ENCODE data around the gene PIGR. TPM values are rescaled to one million over a fixed set of nuclear protein-coding genes. Genes with fewer than 3 reads are reported as not detected.

The PIGR gene
- total and polyA plus RNA-seq, 2 donors (not counting 3 experiments of a cell fraction or from before 2014, with no cell fraction given): not detected

DNA sequence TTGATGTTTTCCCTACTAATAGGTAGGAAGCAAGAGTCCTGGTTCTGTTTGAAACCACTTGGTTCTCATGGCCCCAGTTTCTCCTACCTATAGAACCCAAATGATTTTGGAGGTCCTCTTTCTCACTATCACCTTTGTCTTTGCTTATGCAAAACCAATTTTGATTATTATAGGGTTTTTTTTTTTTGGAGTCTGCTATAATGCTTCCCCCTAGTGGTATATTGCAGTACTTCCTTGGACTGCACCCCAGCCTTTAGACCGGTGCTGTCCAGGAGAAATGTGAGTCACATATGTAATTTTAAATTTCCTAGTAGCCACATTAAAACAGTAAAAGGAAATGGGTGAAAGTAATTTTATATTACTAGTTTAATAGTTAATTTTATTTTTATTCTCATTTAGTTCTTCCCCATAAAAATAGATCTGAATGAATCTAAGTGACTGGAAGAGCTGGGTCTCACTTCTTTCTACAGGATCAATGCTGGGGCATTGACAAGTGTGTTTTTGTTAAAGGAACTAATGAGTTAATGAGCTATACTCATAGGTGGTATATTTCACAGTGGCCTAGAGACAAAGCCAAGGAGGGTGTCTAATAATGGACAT, 35.1 kb downstream of the PIGR start:
- no peaks in the 10 kb centered on the region for H3K79me2 ChIP-seq (ENCODE audit: control insufficient read depth, insufficient read depth, low read length)
- no peaks in the 10 kb centered on the region for H3K4me1 ChIP-seq (ENCODE audit: control insufficient read depth, extremely low read depth, insufficient read depth, low read length)
- H3K27ac ChIP-seq (ENCODE audit: insufficient read depth, low read depth, low read length): no peak overlapping the region
- no peak overlapping the region for H2AFZ ChIP-seq (ENCODE audit: low read depth, low read length)
- H3K4me3 ChIP-seq (replicated peaks in 1 of 3; ENCODE audit: insufficient read depth in 1 of 3, low read depth in 1 of 3, low read length in 3 of 3): no peak overlapping the region
- intact Hi-C loops (cut with micrococcal nuclease): loop anchor here (1.0 to 10.0 kb wide), 3 partner anchors 113 to 416 kb away; no protein-coding TSS in a partner anchor
- no peak overlapping the region for H3K4me2 ChIP-seq (ENCODE audit: insufficient read depth, low read length)
- POLR2A ChIA-PET: no interaction called here
- DNase-seq (ENCODE audit: low read depth, low spot score): peak; percentile 59
- dilution Hi-C loops (cut with MboI; ENCODE audit: extremely low pct_ligation_motif_present, low sequenced_read_pairs): no loop called here
- no peaks in the 10 kb centered on the region for H4K20me1 ChIP-seq (replicated peaks; ENCODE audit: control insufficient read depth, extremely low read depth, insufficient read depth, low read length)
- TF ChIP-seq, protein P1, sequence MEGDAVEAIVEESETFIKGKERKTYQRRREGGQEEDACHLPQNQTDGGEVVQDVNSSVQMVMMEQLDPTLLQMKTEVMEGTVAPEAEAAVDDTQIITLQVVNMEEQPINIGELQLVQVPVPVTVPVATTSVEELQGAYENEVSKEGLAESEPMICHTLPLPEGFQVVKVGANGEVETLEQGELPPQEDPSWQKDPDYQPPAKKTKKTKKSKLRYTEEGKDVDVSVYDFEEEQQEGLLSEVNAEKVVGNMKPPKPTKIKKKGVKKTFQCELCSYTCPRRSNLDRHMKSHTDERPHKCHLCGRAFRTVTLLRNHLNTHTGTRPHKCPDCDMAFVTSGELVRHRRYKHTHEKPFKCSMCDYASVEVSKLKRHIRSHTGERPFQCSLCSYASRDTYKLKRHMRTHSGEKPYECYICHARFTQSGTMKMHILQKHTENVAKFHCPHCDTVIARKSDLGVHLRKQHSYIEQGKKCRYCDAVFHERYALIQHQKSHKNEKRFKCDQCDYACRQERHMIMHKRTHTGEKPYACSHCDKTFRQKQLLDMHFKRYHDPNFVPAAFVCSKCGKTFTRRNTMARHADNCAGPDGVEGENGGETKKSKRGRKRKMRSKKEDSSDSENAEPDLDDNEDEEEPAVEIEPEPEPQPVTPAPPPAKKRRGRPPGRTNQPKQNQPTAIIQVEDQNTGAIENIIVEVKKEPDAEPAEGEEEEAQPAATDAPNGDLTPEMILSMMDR (IDR thresholded peaks at IDR 0.05; ENCODE audit: extremely low read depth in 1 of 2, insufficient read depth in 1 of 2, low read depth in 1 of 2, low read length in 2 of 2): peak; percentile 56 to 64
- TF ChIP-seq GATA2 (IDR thresholded peaks at IDR 0.05; ENCODE audit: insufficient read depth, insufficient read length, low read depth, low read length): no peak
- peaks cover 35 to 36% of the 10 kb centered on the region in 2 experiments for H3K27me3 ChIP-seq (ENCODE audit: control insufficient read depth in 2 of 2, insufficient read depth in 2 of 2, low read length in 2 of 2)
- no peaks in the 10 kb centered on the region for H3K9me1 ChIP-seq (replicated peaks; ENCODE audit: control insufficient read depth, extremely low read depth, insufficient read depth, low read length)
- no peaks in the 10 kb centered on the region for H3K36me3 ChIP-seq (ENCODE audit: control insufficient read depth in 2 of 2, extremely low read depth in 1 of 2, insufficient read depth in 2 of 2, low read length in 2 of 2)
- peak; percentile 55 for FAIRE-seq
- BruUV-seq (replicated peaks): no TSS peak
- no peak overlapping the region for H3K9ac ChIP-seq (replicated peaks; ENCODE audit: extremely low read depth, insufficient read depth, low read length)
- H3K9me3 ChIP-seq (replicated peaks; ENCODE audit: control insufficient read depth, insufficient read depth, low read length): no peaks in the 10 kb centered on the region
- CTCF ChIA-PET: interaction anchor here (0.5 to 3.6 kb wide), 17 partner anchors 9 to 298 kb away, joined by 3 to 64 read pairs (median 4); no protein-coding TSS in a partner anchor

DNA sequence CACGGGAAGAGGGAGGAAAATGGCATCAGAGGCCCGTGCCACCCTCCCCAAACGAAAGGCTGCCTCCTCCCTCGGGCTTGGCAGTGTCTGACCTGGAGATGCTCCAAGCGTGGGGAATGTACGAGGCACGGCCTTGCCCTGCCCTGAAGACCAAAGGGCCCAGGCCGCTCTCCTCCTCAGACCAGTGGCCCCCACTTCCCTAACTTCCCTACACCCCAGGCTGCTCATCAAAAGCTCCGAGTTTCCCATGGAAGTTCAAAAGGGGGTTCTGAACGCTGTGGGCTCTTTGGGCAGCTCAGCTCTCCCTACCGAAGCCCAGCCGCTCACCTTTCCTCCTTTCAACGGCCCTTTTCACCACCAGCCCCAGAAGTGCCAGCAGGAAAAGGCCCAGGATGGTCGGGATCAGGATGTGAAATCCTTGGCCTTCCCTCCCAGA, 36.4 kb downstream of the PIGR start:
- ChIA-PET POLR2A (no interaction called here), CTCF (interaction anchor here (1.5 to 2.0 kb wide), 4 partner anchors 100 to 279 kb away, joined by 6 to 11 read pairs (median 6); no protein-coding TSS in a partner anchor)
- no peak overlapping the region for H3K27ac ChIP-seq (ENCODE audit: insufficient read depth, low read depth, low read length)
- no peaks in the 10 kb centered on the region for H3K79me2 ChIP-seq (ENCODE audit: control insufficient read depth, insufficient read depth, low read length)
- H2AFZ ChIP-seq (ENCODE audit: low read depth, low read length): no peak overlapping the region
- dilution Hi-C loops (cut with MboI; ENCODE audit: extremely low pct_ligation_motif_present, low sequenced_read_pairs) (no loop called here), intact Hi-C loops (cut with micrococcal nuclease) (loop anchor here (10.0 kb wide), 1 partner anchor 415 kb away; no protein-coding TSS in a partner anchor)
- no peak overlapping the region for H3K4me3 ChIP-seq (replicated peaks in 1 of 3; ENCODE audit: insufficient read depth in 1 of 3, low read depth in 1 of 3, low read length in 3 of 3)
- H3K9ac ChIP-seq (replicated peaks; ENCODE audit: extremely low read depth, insufficient read depth, low read length): no peak overlapping the region
- no peak for FAIRE-seq
- no peak for DNase-seq (ENCODE audit: low read depth, low spot score)
- H3K27me3 ChIP-seq (ENCODE audit: control insufficient read depth in 2 of 2, insufficient read depth in 2 of 2, low read length in 2 of 2): peaks cover 35 to 36% of the 10 kb centered on the region in 2 experiments
- TF ChIP-seq EZH2 (IDR thresholded peaks at IDR 0.05; ENCODE audit: borderline replicate concordance, low read depth, low read length, severe bottlenecking): peak; percentile 24
- no peak for TF ChIP-seq JUN (IDR thresholded peaks at IDR 0.05; ENCODE audit: borderline replicate concordance, insufficient read depth, insufficient read length, low read depth)
- TF ChIP-seq POLR2AphosphoS5 (IDR thresholded peaks at IDR 0.05; ENCODE audit: insufficient read depth, low read depth, low read length): no peak
- H3K4me2 ChIP-seq (ENCODE audit: insufficient read depth, low read length): no peak overlapping the region
- no TSS peak for BruUV-seq (replicated peaks)
- H3K36me3 ChIP-seq (ENCODE audit: control insufficient read depth in 2 of 2, extremely low read depth in 1 of 2, insufficient read depth in 2 of 2, low read length in 2 of 2): no peaks in the 10 kb centered on the region
- no peaks in the 10 kb centered on the region for H3K4me1 ChIP-seq (ENCODE audit: control insufficient read depth, extremely low read depth, insufficient read depth, low read length)
- no peaks in the 10 kb centered on the region for H3K9me3 ChIP-seq (replicated peaks; ENCODE audit: control insufficient read depth, insufficient read depth, low read length)
- H4K20me1 ChIP-seq (replicated peaks; ENCODE audit: control insufficient read depth, extremely low read depth, insufficient read depth, low read length): no peaks in the 10 kb centered on the region
- no peaks in the 10 kb centered on the region for H3K9me1 ChIP-seq (replicated peaks; ENCODE audit: control insufficient read depth, extremely low read depth, insufficient read depth, low read length)

All from endothelial cell of umbilical vein (primary cell).